Measurements from ENCODE around the gene FXR2. TPM values are rescaled to one million over a fixed set of nuclear protein-coding genes. Genes with fewer than 3 reads are reported as not detected.

The FXR2 gene
- 37.1 and 44.2 TPM in 2 replicates for total RNA-seq (ENCODE audit: low replicate concordance)
- long read RNA-seq, partial matches to known transcripts: 1 of 2 reads
- long read RNA-seq, other reads (novel, unspliced or antisense): 1 of 2 reads

DNA sequence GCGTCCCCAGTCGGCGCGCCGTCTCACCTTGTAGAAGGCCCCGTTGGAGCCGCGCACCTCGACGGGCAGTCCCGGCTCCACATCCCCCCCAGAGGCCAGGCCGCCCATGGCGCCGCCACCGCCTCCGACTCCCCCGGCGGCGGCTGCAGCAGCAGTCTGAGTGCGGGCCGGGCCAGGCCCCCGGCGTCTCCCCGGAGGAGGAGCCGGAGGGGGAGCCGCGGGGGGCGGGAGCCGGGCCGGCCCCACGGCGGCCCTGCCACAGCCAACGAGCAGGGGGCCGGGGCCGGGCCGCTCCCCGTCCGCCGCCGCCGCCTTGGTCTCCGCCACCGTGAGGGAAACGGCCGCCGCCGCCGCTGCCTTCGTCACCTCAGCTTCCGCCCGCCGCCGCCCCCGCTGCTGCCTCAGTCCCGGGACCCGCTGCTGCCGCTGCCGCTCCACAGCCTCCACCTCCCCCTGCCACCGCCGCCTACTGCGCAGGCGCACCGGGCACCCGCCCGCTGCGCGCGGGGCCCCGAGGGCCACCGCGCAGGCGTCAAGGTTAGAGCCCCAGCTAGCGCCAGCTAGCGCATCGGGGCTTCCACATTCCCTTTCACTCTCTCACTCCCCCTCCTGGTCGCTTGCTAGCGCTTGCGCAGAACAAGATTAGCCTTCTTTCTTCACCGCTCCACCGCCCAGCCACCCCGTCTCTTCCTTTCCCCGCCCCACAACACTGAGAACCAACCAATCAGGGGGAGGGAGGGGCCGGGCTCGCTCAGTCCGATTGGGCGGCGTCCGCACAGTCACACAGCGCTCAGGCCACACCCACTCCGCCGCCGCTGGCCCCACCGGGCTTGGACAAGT is at the start of gene FXR2:
FXR2 (minus strand) TSS at position 473 of the 840 bp plus-strand sequence; CDS start at position 108, 365 bp downstream.
- peak; percentile 99 for DNase-seq (ENCODE audit: extremely low spot score, unreplicated experiment)
- TF ChIP-seq, protein P1, sequence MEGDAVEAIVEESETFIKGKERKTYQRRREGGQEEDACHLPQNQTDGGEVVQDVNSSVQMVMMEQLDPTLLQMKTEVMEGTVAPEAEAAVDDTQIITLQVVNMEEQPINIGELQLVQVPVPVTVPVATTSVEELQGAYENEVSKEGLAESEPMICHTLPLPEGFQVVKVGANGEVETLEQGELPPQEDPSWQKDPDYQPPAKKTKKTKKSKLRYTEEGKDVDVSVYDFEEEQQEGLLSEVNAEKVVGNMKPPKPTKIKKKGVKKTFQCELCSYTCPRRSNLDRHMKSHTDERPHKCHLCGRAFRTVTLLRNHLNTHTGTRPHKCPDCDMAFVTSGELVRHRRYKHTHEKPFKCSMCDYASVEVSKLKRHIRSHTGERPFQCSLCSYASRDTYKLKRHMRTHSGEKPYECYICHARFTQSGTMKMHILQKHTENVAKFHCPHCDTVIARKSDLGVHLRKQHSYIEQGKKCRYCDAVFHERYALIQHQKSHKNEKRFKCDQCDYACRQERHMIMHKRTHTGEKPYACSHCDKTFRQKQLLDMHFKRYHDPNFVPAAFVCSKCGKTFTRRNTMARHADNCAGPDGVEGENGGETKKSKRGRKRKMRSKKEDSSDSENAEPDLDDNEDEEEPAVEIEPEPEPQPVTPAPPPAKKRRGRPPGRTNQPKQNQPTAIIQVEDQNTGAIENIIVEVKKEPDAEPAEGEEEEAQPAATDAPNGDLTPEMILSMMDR (conservative IDR thresholded peaks at IDR 0.05): peak; percentile 72
- peaks cover 29% of the 10 kb centered on the region for H3K4me1 Mint-ChIP-seq (ENCODE audit: unreplicated experiment)
- peak within 1 kb of the TSS; percentile 93 for H3K4me3 Mint-ChIP-seq
- peak within 1 kb of the TSS; percentile 95 for H3K27ac Mint-ChIP-seq
- H3K36me3 Mint-ChIP-seq: peaks cover 9% of the 10 kb centered on the region
- no peaks in the 10 kb centered on the region for H3K27me3 Mint-ChIP-seq
- H3K9me3 Mint-ChIP-seq: no peaks in the 10 kb centered on the region

DNA sequence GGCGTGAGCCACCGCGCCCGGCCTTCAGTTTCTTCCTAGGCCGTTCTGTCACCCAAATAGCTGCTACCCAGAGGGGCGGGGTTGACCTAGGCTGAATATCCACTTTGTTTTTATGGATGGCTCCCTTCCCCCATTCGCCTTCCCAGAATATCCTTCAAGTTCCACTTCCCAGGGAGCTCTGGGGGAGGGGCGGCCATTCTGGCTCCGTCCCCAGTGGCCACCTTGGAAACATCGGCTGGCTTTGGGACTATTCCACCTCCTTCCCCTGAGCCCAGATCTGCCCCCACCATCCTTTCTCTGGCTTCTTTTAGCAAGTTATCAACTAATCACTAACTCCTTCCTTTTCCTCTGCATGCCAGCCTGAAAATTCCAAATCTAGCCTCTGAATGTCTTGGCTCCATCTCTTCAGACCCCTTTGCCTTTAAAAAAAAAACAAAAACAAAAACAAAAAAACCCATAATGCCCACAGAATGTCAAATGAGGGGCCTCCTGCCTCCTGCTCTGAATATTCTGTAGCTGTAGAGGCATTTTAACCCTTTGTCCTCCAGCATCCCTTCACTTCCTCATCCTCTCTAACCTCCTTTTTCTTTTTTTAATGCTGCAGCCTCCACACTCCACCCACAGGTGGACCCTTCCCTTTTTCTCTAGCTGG is 42.4 kb upstream of the FXR2 start:
- TF ChIP-seq, protein P1 (conservative IDR thresholded peaks at IDR 0.05): peak; percentile 58
- no peak for DNase-seq (ENCODE audit: extremely low spot score, unreplicated experiment)
- Mint-ChIP-seq H3K27me3 (peaks cover 46% of the 10 kb centered on the region), H3K4me1 (ENCODE audit: unreplicated experiment) (peaks cover 23% of the 10 kb centered on the region), H3K9me3 (no peaks in the 10 kb centered on the region), H3K36me3 (peaks cover 3% of the 10 kb centered on the region), H3K27ac (no peak overlapping the region), H3K4me3 (no peak overlapping the region)

- Mint-ChIP-seq H3K36me3 (peaks cover 3% of the 10 kb centered on the region), H3K4me1 (ENCODE audit: unreplicated experiment) (peaks cover 25% of the 10 kb centered on the region), H3K27ac (no peak overlapping the region), H3K9me3 (no peaks in the 10 kb centered on the region), H3K4me3 (no peak overlapping the region), H3K27me3 (peaks cover 58% of the 10 kb centered on the region)
- no peak for DNase-seq (ENCODE audit: extremely low spot score, unreplicated experiment)
- TF ChIP-seq, protein P1 (conservative IDR thresholded peaks at IDR 0.05): no peak
These were observed 40.8 kb upstream of the FXR2 start for GRCh38 chr17:7655541-7655840.

DNA sequence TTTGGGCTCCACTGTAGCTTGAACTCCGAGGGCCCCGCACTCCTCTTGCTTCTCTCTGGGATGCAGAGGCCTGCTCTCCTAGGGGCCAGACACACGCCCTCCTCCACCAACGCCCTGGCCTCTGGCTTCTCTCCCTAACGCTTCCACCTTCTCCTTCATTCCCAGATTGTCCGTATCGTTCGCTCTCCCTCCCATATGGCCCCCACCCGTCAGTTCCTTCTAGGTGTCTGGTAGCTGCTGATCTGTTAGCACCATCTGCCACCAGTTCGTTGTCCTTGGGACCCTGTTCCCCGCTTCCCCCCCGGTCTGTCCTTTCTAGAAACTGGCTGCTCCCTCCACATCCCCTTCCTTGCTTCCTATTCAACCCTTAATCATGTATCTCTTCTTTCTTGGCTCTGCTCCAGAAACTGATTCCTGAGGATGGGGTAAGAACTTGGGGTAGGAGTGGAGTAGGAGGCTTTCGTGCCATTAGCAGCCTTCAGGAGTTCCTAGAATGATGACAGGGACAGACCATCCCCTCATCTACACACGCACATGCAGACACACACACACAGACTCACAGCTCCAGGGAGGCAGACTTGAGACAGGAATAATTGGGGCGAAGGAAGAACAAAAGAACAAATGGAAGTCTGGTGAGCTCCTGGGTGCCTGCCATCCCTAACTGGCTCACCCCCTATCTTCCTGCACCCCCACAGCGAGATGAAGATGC is 40.3 kb upstream of the FXR2 start:
- no peak for DNase-seq (ENCODE audit: extremely low spot score, unreplicated experiment)
- Mint-ChIP-seq H3K27ac (no peak overlapping the region), H3K4me3 (peak overlapping the region; percentile 13), H3K27me3 (peaks cover 63% of the 10 kb centered on the region), H3K4me1 (ENCODE audit: unreplicated experiment) (peaks cover 30% of the 10 kb centered on the region), H3K9me3 (no peaks in the 10 kb centered on the region), H3K36me3 (peaks cover 3% of the 10 kb centered on the region)
- TF ChIP-seq, protein P1 (conservative IDR thresholded peaks at IDR 0.05): no peak

Measured in type B pancreatic cell (in vitro differentiated cells).